A549 treated with AZD2906 at 1 μM for 4 hours (cell line): ENCODE results near the gene SLC2A8. TPM values are rescaled to one million over a fixed set of nuclear protein-coding genes. Genes with fewer than 3 reads are reported as not detected.

Source experiments
- total RNA-seq: library from RNA; stranded (reverse); fragments of 200-300 nt; extraction: Qiagen RNA extraction; gene quantifications from 5 replicates; pipeline ENCODE4 v1.2.3, GENCODE V29; 2022

The SLC2A8 gene
- total RNA-seq = 9.8 to 17.1 TPM (median 15.8 TPM) in 5 replicates

DNA sequence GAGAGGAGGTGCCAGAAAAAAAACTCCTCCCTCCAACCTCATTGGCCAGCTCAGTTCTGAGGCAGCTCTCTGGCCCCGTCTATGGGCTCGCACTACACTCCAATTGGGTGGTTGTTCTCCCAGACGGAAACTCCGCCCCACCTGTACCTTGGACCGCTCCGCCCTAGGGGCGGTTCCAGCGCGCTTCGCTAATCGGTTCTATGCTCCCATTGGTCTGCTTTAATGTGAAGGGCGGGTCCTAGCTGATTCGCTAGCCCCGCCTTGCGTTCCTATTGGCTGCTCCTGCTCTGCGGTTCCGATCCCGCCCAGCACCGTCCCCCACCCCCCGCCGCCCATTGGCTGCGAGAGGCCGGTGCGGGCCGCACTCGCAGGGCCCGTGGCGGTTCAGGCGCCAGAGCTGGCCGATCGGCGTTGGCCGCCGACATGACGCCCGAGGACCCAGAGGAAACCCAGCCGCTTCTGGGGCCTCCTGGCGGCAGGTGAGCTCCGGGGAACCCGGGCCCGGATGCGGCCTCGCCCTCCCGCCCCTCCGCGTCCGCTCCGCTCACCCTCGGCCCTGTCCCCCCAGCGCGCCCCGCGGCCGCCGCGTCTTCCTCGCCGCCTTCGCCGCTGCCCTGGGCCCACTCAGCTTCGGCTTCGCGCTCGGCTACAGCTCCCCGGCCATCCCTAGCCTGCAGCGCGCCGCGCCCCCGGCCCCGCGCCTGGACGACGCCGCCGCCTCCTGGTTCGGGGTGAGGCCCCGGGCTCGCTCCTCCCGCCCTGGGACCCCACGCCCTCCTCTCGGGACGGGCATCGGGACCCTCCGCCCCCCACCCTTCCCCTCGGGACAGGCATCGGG lies at the start of gene SLC2A8:
TSS of gene SLC2A8 (plus strand) at position 362 of the 838 bp plus-strand sequence. CDS start at position 424, 62 bp downstream.

GRCh38 chr9:127423934-127424675 lies 27.1 kb downstream of the SLC2A8 start, which contains the start of gene ZNF79:
Gene ZNF79, plus strand, starts transcription at chr9:127424382. Its CDS starts 406 bp downstream, at chr9:127424788.

GRCh38 chr9:127450830-127451607 lies 54.0 kb downstream of the SLC2A8 start, which contains the start of the genes LRSAM1 and RPL12:
Gene LRSAM1, plus strand, starts transcription at chr9:127451510. Its CDS starts 3,018 bp downstream, at chr9:127454528.
Gene RPL12, minus strand, starts transcription at chr9:127451406. Its CDS starts 89 bp downstream, at chr9:127451317.

Other genes starting within 250 kb of the SLC2A8 start
- 2.0 to 3.7 TPM (median 2.5 TPM) in 5 replicates for gene GARNL3, start 132.4 kb upstream of the SLC2A8 start, total RNA-seq
- 5.1 to 6.7 TPM (median 6.4 TPM) in 5 replicates for gene ZNF79, start 27.2 kb downstream of the SLC2A8 start, total RNA-seq
- gene RPL12, start 54.2 kb downstream of the SLC2A8 start, total RNA-seq = 2,748 to 2,823 TPM (median 2,782 TPM) in 5 replicates
- gene LRSAM1, start 54.3 kb downstream of the SLC2A8 start, total RNA-seq = 8.0 to 9.9 TPM (median 9.6 TPM) in 5 replicates
- 15.7 to 18.8 TPM (median 17.3 TPM) in 5 replicates for gene STXBP1, start 215.1 kb downstream of the SLC2A8 start, total RNA-seq